HG02678 (cell line): ENCODE measurements around the gene STAB1.

Experiments used
- ATAC-seq: cut with Tn5 transposase; IDR thresholded peaks from one replicate; pipeline ENCODE4 v1.9.1; 2021; ENCODE audit warnings: mild to moderate bottlenecking, moderate library complexity; ENCODE audit not compliant: unreplicated experiment

The STAB1 gene

GRCh38 chr3:52503788-52504424 lies 8.8 kb downstream of the STAB1 start:
- no peak for ATAC-seq

- ATAC-seq, result no peak
Measured at GRCh38 chr3:52504977-52505376, 9.8 kb downstream of the STAB1 start.

DNA sequence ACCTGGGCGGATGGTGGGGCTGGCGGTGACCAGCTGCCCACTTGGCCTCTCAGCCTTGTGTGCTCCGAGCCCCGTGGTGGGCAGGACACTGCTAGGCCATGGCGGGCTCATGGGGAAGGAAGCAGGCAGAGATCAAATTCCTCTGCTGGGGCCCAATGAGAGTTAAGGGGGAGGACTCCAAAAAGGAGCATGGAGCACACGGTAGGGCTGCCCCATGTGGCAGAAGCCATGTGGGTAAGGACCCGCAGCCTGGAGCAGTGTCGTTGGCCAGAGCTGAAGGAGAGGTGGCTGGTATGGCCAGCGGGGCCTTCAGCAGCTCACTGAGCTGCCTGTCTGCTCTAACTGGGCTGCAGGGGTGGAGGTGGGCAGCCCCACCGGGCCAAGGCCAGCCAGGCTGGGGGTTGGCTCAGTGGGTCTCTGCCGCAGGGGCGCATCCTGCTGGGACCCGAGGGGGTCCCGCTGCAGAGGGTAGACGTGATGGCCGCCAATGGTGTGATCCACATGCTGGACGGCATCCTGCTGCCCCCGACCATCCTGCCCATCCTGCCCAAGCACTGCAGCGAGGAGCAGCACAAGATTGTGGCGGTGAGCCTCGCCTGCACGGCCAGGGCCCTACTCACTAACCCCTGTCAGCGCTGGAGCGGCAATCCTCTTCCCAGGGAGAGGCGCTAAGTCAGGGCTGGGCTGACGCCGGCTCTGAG lies 11.3 kb downstream of the STAB1 start:
- no peak for ATAC-seq

DNA sequence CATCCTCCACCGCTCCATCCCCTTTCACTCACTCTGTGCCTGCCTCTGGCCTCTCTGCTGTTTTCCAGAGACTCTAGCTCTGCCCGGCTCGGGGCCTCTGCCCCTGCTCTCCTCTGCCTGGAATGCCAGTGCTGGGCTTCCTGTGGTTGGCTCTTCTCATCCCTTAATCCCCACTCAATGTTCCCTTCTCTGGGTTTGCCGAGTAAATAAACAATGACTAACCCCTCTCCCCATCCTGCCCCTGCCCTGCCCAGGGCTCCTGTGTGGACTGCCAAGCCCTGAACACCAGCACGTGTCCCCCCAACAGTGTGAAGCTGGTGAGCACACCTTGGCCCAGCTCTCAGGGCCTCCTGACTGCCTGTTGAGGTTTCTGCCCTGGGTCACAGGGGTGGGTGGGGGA lies 12.2 kb downstream of the STAB1 start:
- ATAC-seq, result no peak

- no peak for ATAC-seq
Measured at GRCh38 chr3:52509753-52510328, 14.7 kb downstream of the STAB1 start.

DNA sequence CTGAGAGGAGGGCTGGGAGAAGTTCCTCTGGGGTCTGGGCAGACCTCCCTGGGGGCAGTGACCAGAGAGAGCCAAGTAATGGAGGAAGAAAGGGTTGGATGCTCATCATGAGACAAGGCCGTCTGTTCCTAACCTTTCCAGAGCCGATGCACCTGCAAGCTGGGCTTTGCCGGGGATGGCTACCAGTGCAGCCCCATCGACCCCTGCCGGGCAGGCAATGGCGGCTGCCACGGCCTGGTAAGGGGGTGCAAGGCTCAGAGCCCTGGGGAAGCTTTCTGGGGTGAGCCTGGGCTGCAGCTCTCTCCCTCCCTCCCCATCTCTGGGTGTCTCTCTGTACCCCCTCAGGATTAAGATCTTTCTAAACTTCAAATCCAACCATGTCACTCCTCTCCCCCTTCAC lies 16.4 kb downstream of the STAB1 start:
- ATAC-seq, result no peak

GRCh38 chr3:52512105-52512504 lies 17.0 kb downstream of the STAB1 start:
- no peak for ATAC-seq

DNA sequence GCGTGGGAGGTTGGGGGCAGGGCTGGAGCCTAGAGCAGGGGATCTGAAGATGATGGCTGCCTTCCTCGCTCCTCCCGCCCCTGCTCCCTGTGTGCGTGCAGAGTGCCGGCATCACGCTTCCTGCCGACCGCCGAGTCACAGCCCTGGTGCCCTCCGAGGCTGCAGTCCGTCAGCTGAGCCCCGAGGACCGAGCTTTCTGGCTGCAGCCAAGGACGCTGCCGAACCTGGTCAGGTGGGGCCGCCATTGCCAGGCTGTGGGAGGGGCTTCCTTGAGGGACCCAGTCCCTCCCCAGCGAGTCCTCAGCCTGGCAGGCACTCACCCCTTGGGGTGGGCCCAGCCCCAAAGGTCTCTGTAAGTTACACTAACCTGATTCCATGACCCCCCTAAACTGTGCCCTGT lies 17.6 kb downstream of the STAB1 start:
- no peak for ATAC-seq

DNA sequence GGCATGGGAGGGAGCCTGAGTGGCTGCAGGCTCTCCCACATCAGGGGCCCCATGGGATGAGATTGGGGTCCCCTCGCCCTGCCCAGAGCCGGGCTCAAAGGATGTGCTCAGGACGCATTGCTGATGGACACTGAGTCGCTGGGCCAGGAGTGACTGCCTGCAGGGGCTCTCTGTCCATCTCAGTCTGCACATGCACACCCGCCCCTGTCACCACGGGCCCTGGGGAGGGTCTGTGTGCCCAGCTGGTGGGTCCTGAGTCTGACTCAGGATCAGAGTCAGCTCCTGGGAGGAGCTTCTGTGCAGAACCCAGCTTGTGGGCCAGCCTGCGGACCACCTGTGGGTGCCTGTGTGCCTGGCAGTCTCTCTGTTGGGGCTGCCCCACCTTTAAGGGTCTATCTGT lies 18.1 kb downstream of the STAB1 start:
- no peak for ATAC-seq

GRCh38 chr3:52514576-52514975 lies 19.4 kb downstream of the STAB1 start:
- no peak for ATAC-seq

DNA sequence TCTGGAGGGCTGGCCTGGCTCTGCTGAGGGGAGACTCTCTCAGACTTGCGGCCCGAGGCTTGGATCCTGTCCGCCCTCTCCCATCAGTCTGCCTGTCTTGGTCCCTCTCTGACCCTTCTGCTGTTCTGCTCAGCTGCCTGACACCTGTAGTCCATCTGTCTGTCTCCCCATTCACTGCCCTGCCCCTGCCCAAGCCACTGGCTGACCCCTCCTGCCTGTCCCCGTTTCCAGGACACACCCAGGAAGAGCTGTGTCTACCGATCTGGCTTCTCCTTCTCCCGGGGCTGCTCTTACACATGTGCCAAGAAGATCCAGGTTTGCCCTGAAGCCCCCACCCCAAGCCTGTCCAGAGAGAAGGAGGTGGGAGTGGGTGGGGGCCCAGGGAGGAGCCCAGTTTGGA lies 20.1 kb downstream of the STAB1 start:
- ATAC-seq, result no peak

DNA sequence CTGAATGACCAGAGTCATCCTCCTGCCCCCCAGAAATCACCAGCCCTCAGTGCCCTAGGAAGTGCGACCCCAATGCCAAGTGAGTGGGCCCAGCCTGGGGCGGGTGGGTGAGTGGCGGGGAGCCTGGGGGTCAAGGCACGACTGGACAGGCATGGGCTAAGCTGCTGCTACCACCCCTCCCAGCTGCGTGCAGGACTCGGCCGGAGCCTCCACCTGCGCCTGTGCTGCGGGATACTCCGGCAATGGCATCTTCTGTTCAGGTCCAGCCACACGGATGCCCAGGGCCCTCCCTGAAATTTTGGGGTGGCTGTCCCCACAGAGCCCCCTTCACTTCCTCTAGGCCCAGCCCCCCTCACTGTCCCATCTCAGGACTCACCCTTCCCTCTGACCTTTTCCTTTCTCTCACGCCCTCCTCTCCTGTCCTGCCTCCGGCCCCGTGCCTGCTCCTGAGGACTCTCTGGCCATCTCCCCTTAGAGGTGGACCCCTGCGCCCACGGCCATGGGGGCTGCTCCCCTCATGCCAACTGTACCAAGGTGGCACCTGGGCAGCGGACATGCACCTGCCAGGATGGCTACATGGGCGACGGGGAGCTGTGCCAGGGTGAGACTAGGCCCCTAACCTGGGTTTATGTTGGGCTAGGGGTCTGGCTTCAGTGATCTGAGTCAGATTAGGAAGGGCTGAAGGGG lies 21.5 kb downstream of the STAB1 start:
- no peak for ATAC-seq

- ATAC-seq, result no peak
Measured at GRCh38 chr3:52517796-52518722, 22.9 kb downstream of the STAB1 start.

DNA sequence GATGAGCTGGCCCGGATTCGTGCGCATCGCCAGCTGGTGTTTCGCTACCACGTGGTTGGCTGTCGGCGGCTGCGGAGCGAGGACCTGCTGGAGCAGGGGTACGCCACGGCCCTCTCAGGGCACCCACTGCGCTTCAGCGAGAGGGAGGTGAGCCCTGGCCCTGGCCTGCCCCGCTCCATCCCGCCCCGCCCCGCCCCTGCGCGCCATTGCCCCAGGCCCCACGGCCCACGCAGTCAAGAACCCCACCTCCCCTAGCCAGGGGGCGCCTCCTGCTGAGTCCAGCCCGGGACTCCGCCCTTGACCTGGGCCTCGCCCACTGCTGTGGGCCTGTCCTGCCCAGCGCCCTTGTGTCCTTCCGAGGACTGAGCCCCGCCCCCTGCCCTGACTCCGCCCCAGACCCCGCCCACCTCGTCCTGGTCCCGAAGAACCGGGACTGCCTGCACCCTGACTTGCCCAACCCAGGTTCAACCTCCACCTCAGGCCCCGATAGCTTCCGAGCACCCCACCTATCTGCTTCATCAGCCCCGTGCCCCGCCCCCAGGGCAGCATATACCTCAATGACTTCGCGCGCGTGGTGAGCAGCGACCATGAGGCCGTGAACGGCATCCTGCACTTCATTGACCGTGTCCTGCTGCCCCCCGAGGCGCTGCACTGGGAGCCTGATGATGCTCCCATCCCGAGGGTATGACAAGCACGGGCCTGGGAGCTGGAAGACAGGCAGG lies 23.7 kb downstream of the STAB1 start:
- ATAC-seq, result no peak

DNA sequence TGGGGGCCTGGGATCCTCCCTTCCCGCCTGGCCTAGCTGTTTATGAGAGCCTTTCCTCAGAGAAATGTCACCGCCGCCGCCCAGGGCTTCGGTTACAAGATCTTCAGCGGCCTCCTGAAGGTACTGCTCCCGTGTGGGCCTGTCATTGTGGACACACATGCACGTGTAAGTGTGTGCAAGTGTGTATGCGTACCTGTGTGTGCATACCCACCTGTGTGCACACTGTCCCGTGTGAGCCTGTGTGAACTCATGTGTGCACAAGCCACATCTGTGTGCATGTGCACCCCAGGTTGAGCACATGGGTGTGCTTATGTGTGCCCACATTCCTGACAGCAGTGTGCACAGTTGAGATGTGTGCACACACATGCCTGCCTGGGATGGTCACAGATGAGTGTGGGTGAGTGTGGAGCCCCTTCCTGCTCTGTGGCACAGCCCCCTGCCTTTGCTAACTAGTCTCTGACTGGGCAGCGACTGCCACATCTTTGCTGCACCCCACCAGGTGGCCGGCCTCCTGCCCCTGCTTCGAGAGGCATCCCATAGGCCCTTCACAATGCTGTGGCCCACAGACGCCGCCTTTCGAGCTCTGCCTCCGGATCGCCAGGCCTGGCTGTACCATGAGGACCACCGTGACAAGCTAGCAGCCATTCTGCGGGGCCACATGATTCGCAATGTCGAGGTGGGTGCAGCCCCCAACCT lies 24.5 kb downstream of the STAB1 start:
- ATAC-seq, result no peak

- ATAC-seq, result no peak
Measured at GRCh38 chr3:52520141-52520667, 25.1 kb downstream of the STAB1 start.

GRCh38 chr3:52520716-52521487 lies 25.8 kb downstream of the STAB1 start:
- no peak for ATAC-seq

GRCh38 chr3:52521488-52521824 lies 26.3 kb downstream of the STAB1 start:
- ATAC-seq, result no peak
